Fibroblast of lung (primary cell): ENCODE results near the gene ZC3H10.
"Not testable (repeated sequence)": the region's sequence is repeated elsewhere in the genome, so short reads cannot be mapped to it uniquely, and the experiment has no call there.

ENCODE experiments used
- CTCF ChIP-seq, 2 donors: IDR thresholded peaks in 1 of 2; conservative IDR thresholded peaks in 1 of 2; 1 replicate in 1 of 2; 2 replicates in 1 of 2; pipeline ENCODE4 v1.5.1; 2011 to 2012; ENCODE audit warnings: low read length in 2 of 2, control low read depth in 1 of 2, inconsistent platforms in 1 of 2, low read depth in 1 of 2, mild to moderate bottlenecking in 1 of 2
- EZH2 ChIP-seq: IDR thresholded peaks from 2 replicates; pipeline ENCODE4 v1.5.1; 2012; ENCODE audit warnings: low read length, control low read depth, mild to moderate bottlenecking; ENCODE audit errors: missing control alignments

- TF ChIP-seq CTCF (conservative IDR thresholded peaks at IDR 0.05 in 1 of 2, IDR thresholded peaks at IDR 0.05 in 1 of 2; ENCODE audit: low read depth in 1 of 2, low read length in 2 of 2); EZH2: not testable (repeated sequence)
Measured at GRCh38 chr12:56156464-56157200, 38.6 kb downstream of the ZC3H10 start.
